Astrocyte (in vitro differentiated cells and primary cell): Measurements from ENCODE around the gene EGFR.

Experiments
- EZH2 ChIP-seq: IDR thresholded peaks from 2 replicates; pipeline ENCODE4 v1.6.1; 2012; ENCODE audit warnings: mild to moderate bottlenecking, low read length, inconsistent platforms; ENCODE audit not compliant: insufficient read depth
- TF ChIP-seq, protein P1 (sequence below): IDR thresholded peaks from 2 replicates; pipeline ENCODE4 v1.5.1; 2011; ENCODE audit warnings: low read depth, mild to moderate bottlenecking, inconsistent platforms, low read length, moderate library complexity; ENCODE audit not compliant: insufficient read depth

GRCh38 chr7:55073976-55074528 lies 55.2 kb downstream of the EGFR start:
- TF ChIP-seq, protein P1, sequence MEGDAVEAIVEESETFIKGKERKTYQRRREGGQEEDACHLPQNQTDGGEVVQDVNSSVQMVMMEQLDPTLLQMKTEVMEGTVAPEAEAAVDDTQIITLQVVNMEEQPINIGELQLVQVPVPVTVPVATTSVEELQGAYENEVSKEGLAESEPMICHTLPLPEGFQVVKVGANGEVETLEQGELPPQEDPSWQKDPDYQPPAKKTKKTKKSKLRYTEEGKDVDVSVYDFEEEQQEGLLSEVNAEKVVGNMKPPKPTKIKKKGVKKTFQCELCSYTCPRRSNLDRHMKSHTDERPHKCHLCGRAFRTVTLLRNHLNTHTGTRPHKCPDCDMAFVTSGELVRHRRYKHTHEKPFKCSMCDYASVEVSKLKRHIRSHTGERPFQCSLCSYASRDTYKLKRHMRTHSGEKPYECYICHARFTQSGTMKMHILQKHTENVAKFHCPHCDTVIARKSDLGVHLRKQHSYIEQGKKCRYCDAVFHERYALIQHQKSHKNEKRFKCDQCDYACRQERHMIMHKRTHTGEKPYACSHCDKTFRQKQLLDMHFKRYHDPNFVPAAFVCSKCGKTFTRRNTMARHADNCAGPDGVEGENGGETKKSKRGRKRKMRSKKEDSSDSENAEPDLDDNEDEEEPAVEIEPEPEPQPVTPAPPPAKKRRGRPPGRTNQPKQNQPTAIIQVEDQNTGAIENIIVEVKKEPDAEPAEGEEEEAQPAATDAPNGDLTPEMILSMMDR: no peak
- TF ChIP-seq EZH2: no peak
